Breast epithelium (tissue), 3 donors: ENCODE results near the gene TRIP6.

Experiments used
- CTCF ChIP-seq, 3 donors: fragments of 450-650 bp; IDR thresholded peaks; one replicate each; pipeline ENCODE4 v1.5.1; 2016 to 2017; ENCODE audit warnings: antibody characterized with exemption in 3 of 3, mild to moderate bottlenecking in 3 of 3, moderate library complexity in 3 of 3
- POLR2A ChIP-seq: fragments of 450-650 bp; IDR thresholded peaks from one replicate; pipeline ENCODE4 v1.6.1; 2016; ENCODE audit warnings: antibody characterized with exemption, mild to moderate bottlenecking, moderate library complexity
- POLR2AphosphoS5 ChIP-seq, 3 donors: sonication (generic); formaldehyde crosslinking; IDR thresholded peaks; one replicate each; pipeline ENCODE4 v1.6.1; 2017; ENCODE audit warnings: antibody characterized with exemption in 3 of 3

DNA sequence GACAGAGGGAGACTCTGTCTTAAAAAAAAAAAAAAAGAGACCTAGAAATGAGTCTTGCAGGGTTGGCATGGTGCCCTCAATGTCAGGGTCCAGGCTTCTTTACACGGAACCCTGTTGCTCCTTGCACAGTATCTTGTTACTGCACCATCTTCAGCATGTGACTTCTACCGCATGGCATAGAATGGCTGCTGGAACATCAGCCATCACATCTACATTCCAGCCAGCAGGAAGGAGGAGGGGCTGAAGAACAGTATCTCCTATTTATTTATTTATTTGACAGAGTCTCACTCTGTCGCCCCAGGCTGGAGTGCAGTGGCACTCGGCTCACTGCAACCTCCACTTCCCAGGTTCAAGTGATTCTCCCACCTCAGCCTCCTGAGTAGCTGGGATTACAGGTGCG is 32.2 kb downstream of the TRIP6 start:
- TF ChIP-seq CTCF (IDR thresholded peaks at IDR 0.05) (no peak), POLR2A (no peak), POLR2AphosphoS5 (IDR thresholded peaks at IDR 0.05) (no peak)
